Measurements from ENCODE around the gene PTPN7. TPM values are rescaled to one million over a fixed set of nuclear protein-coding genes. Genes with fewer than 3 reads are reported as not detected.

The PTPN7 gene
- total RNA-seq, 4 donors from 2014 or later, result 0.42 to 2.7 (median 0.60) TPM; not detected in 1

DNA sequence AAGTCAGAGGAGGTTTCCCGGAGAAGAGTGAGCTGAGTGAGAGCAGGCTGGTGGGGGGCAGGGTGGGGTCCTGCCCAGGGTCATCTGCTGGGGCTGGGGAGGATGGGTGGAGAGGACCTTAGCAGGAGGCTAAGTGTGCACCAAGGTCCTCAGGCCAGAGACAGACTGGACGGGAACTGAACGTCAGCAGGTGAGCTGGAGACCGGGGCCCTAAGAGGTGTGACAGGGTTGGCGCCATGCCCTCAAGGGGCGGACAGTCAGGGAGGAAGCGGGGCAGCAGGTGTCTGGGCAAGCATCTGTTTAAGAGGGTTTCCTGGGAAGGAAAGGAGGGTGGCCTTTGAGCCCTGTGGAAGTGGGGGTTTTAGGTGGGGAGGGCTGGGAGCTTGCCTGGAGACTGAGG, 13.6 kb upstream of the PTPN7 start:
- Histone ChIP-seq H3K36me3 (no peaks in the 10 kb centered on the region), H3K4me3 (no peak overlapping the region), H3K9me3 (no peaks in the 10 kb centered on the region), H3K27me3 (no peaks in the 10 kb centered on the region), H3K4me1 (no peaks in the 10 kb centered on the region), H3K27ac (no peak overlapping the region)
- TF ChIP-seq CTCF (IDR thresholded peaks at IDR 0.05), result no peak
- no peak for TF ChIP-seq POLR2AphosphoS5 (IDR thresholded peaks at IDR 0.05)
- TF ChIP-seq EP300 (IDR thresholded peaks at IDR 0.05), result no peak
- no peak for TF ChIP-seq POLR2A (IDR thresholded peaks at IDR 0.05)
- WGBS, result 76% methylated on average over 7 of the region's 7 CpGs
- no peak for DNase-seq (ENCODE audit: low spot score in 2 of 2)

DNA sequence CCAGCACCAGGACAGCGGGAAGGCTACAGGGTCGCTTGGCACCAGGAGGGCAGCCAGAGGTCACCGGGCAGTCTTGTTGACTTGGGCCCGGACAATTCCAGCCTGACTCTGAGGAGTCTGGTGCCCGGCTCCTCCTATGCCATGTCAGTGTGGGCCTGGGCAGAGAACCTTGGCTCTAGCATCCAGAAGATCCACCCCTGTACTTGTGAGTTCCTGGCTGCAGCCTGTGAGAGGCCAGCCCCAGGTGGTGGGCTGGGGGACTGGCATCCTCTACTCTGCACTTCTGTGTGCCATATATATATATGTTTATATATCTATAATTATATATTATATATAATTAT, 11.6 kb upstream of the PTPN7 start:
- no peaks in the 10 kb centered on the region for H3K27me3 ChIP-seq
- peaks cover 11% of the 10 kb centered on the region for H3K4me1 ChIP-seq
- H3K9me3 ChIP-seq, result no peaks in the 10 kb centered on the region
- no peak overlapping the region for H3K27ac ChIP-seq
- no peaks in the 10 kb centered on the region for H3K36me3 ChIP-seq
- WGBS, result 97% methylated on average over 5 of the region's 5 CpGs
- H3K4me3 ChIP-seq, result no peak overlapping the region
- no peak for DNase-seq (ENCODE audit: low spot score in 2 of 2)
- no peak for TF ChIP-seq EP300 (IDR thresholded peaks at IDR 0.05)
- no peak for TF ChIP-seq POLR2A (IDR thresholded peaks at IDR 0.05)
- no peak for TF ChIP-seq POLR2AphosphoS5 (IDR thresholded peaks at IDR 0.05)
- no peak for TF ChIP-seq CTCF (IDR thresholded peaks at IDR 0.05)

- H3K36me3 ChIP-seq, result no peaks in the 10 kb centered on the region
- DNase-seq (ENCODE audit: low spot score in 2 of 2), result no peak
- H3K27ac ChIP-seq, result no peak overlapping the region
- H3K4me3 ChIP-seq, result no peak overlapping the region
- 93% methylated on average over 3 of the region's 11 CpGs for WGBS
- TF ChIP-seq POLR2AphosphoS5 (IDR thresholded peaks at IDR 0.05) (no peak), EP300 (IDR thresholded peaks at IDR 0.05) (no peak), CTCF (IDR thresholded peaks at IDR 0.05) (no peak), POLR2A (IDR thresholded peaks at IDR 0.05) (no peak)
- H3K4me1 ChIP-seq, result peaks cover 11% of the 10 kb centered on the region
- H3K27me3 ChIP-seq, result no peaks in the 10 kb centered on the region
- no peaks in the 10 kb centered on the region for H3K9me3 ChIP-seq
Measured at GRCh38 chr1:202171292-202172014, 11.1 kb upstream of the PTPN7 start.

DNA sequence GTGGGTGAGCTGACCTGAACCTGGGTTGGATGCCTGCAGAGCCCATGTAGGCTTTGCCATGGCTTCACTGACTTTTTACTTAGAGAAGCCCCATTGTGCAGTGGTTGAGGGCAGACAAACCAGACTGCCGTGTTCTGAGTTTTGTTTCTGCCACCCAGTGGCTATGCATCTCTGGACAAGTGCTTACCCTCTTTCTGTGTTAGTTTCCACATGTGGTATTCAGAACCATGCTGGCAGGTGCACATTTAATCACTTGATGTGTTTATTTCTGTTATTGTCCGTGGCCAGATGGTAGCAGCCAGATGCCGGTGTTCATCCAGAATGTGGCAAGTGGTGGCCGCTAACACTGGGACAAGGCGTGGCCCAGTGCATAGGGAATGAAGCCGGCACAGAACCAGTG, 10.3 kb upstream of the PTPN7 start:
- Histone ChIP-seq H3K4me3 (no peak overlapping the region), H3K27ac (no peak overlapping the region), H3K36me3 (no peaks in the 10 kb centered on the region), H3K9me3 (no peaks in the 10 kb centered on the region), H3K27me3 (no peaks in the 10 kb centered on the region), H3K4me1 (peaks cover 11% of the 10 kb centered on the region)
- no peak for DNase-seq (ENCODE audit: low spot score in 2 of 2)
- WGBS, result 85% methylated on average over 6 of the region's 6 CpGs
- no peak for TF ChIP-seq EP300 (IDR thresholded peaks at IDR 0.05)

GRCh38 chr1:202168861-202169260, 8.5 kb upstream of the PTPN7 start:
- TF ChIP-seq EP300 (IDR thresholded peaks at IDR 0.05) (no peak), POLR2AphosphoS5 (IDR thresholded peaks at IDR 0.05) (no peak), CTCF (IDR thresholded peaks at IDR 0.05) (no peak), POLR2A (IDR thresholded peaks at IDR 0.05) (no peak)
- no peaks in the 10 kb centered on the region for H3K27me3 ChIP-seq
- WGBS, result no CpG with 5 or more reads among the region's 7 CpGs
- no peaks in the 10 kb centered on the region for H3K36me3 ChIP-seq
- peaks cover 11% of the 10 kb centered on the region for H3K4me1 ChIP-seq
- H3K27ac ChIP-seq, result no peak overlapping the region
- DNase-seq (ENCODE audit: low spot score in 2 of 2), result no peak
- no peaks in the 10 kb centered on the region for H3K9me3 ChIP-seq
- H3K4me3 ChIP-seq, result no peak overlapping the region
